Thyroid gland (tissue), 4 donors: ENCODE data around the gene SPEG. TPM values are rescaled to one million over a fixed set of nuclear protein-coding genes. Genes with fewer than 3 reads are reported as not detected.
"Not testable (repeated sequence)": the region's sequence is repeated elsewhere in the genome, so short reads cannot be mapped to it uniquely, and the experiment has no call there.

Experiments
- DNase-seq, 2 donors: peaks; one replicate each; pipeline ENCODE4 v3.0.0-alpha.2; 2019
- H3K27ac ChIP-seq, 3 donors: fragments of 200-600 bp; sonication (generic); 1 replicate in 2 of 3; 2 replicates in 1 of 3; pipeline ENCODE4 v1.5.1; 2016 to 2019; ENCODE audit warnings: mild to moderate bottlenecking in 1 of 3, moderate library complexity in 1 of 3
- H3K27me3 ChIP-seq: fragments of 200-600 bp; sonication (generic); one replicate; pipeline ENCODE4 v1.5.1; 2019
- H3K36me3 ChIP-seq, 2 donors: fragments of 200-600 bp; sonication (generic); one replicate each; pipeline ENCODE4 v1.5.1; 2016 to 2019
- H3K4me1 ChIP-seq, 2 donors: fragments of 200-600 bp; sonication (generic); one replicate each; pipeline ENCODE4 v1.5.1; 2017 to 2019
- H3K4me3 ChIP-seq, 3 donors: fragments of 200-600 bp; sonication (generic); replicated peaks in 1 of 3; 1 replicate in 2 of 3; 2 replicates in 1 of 3; pipeline ENCODE4 v1.5.1; 2016; ENCODE audit warnings: mild to moderate bottlenecking in 1 of 3
- H3K9me3 ChIP-seq: fragments of 200-600 bp; sonication (generic); one replicate; pipeline ENCODE4 v1.5.1; 2017
- CTCF ChIP-seq, 6 experiments: fragments of 200-600 bp in 3 of 6; fragments of 450-650 bp in 3 of 6; sonication (generic) in 3 of 6; IDR thresholded peaks; one replicate each; pipeline ENCODE4 v1.5.1; 2016 to 2019; ENCODE audit warnings: antibody characterized with exemption in 6 of 6, mild to moderate bottlenecking in 2 of 6, inconsistent platforms in 1 of 6, moderate library complexity in 1 of 6
- POLR2A ChIP-seq, 2 donors: fragments of 450-650 bp; IDR thresholded peaks; one replicate each; pipeline ENCODE4 v1.6.1; 2017; ENCODE audit warnings: antibody characterized with exemption in 2 of 2, mild to moderate bottlenecking in 2 of 2, moderate library complexity in 1 of 2
- WGBS, 2 donors: methylation state at CpG; one replicate each; pipeline ENCODE4 v1.1.5; 2017; 5-methylcytosine and 5-hydroxymethylcytosine counted together
- intact Hi-C: fragments of 100-400 bp; cut with DNase I; formaldehyde crosslinking; loops from one replicate; pipeline ENCODE4 v1.15.1; 2023
- total RNA-seq, 4 donors: library from RNA; depleted of rRNA; stranded (reverse); fragments of >200 nt; gene quantifications; one replicate each; pipeline ENCODE4 v1.2.3, GENCODE V29; 2016

The SPEG gene
- total RNA-seq, 4 donors from 2014 or later = 1.9 to 3.5 (median 3.3) TPM

GRCh38 chr2:219387306-219388120 is 47.1 kb upstream of the SPEG start, which contains the start of gene DNPEP:
TSS of gene DNPEP (minus strand) at chr2:219387912. CDS start at chr2:219387794, 118 bp downstream.
- Histone ChIP-seq H3K27ac (peak within 1 kb of the TSS; percentile 91 to 97 (median 93)), H3K27me3 (no peaks in the 10 kb centered on the region), H3K9me3 (no peaks in the 10 kb centered on the region), H3K36me3 (peaks cover 14 to 20% of the 10 kb centered on the region in 2 donors), H3K4me1 (peaks cover 8 to 13% of the 10 kb centered on the region in 2 donors), H3K4me3 (peak within 1 kb of the TSS; percentile 49 to 97 (median 79))
- 0% methylated on average over 20 to 22 of the region's 76 CpGs for WGBS, 2 donors
- DNase-seq = peak; percentile 89 to 91
- peak in 1 of 6 experiments; percentile 8 for TF ChIP-seq CTCF (IDR thresholded peaks at IDR 0.05)
- TF ChIP-seq POLR2A (IDR thresholded peaks at IDR 0.05) = peak in 1 of 2 donors; percentile 44
- intact Hi-C loops = loop anchor here (5.0 to 10.0 kb wide), 2 partner anchors 110 to 223 kb away; partner anchors contain the start of genes GMPPA and NHEJ1

GRCh38 chr2:219388121-219388906 is 46.3 kb upstream of the SPEG start:
- Histone ChIP-seq H3K27me3 (no peaks in the 10 kb centered on the region), H3K4me3 (peak overlapping the region in 1 of 3 donors; percentile 79), H3K9me3 (no peaks in the 10 kb centered on the region), H3K36me3 (peaks cover 13 to 16% of the 10 kb centered on the region in 2 donors), H3K27ac (peak overlapping the region; percentile 49 to 81 (median 51)), H3K4me1 (peaks cover 8 to 13% of the 10 kb centered on the region in 2 donors)
- TF ChIP-seq CTCF (IDR thresholded peaks at IDR 0.05) = peak; percentile 40 to 93 (median 64)
- peak in 1 of 2 donors; percentile 34 for TF ChIP-seq POLR2A (IDR thresholded peaks at IDR 0.05)
- peak; percentile 99 for DNase-seq
- intact Hi-C loops = loop anchor here (5.0 to 10.0 kb wide), 2 partner anchors 109 to 224 kb away; partner anchors contain the start of genes GMPPA and NHEJ1
- 3 to 4% methylated on average over 10 to 14 of the region's 78 CpGs for WGBS, 2 donors

GRCh38 chr2:219388907-219389156 is 45.8 kb upstream of the SPEG start:
- no peak overlapping the region for H3K4me3 ChIP-seq
- intact Hi-C loops = loop anchor here (5.0 to 10.0 kb wide), 2 partner anchors 108 to 224 kb away; partner anchors contain the start of genes GMPPA and NHEJ1
- no peaks in the 10 kb centered on the region for H3K9me3 ChIP-seq
- no peaks in the 10 kb centered on the region for H3K27me3 ChIP-seq
- H3K27ac ChIP-seq = peak overlapping the region; percentile 49 to 81 (median 51)
- peaks cover 13 to 15% of the 10 kb centered on the region in 2 donors for H3K36me3 ChIP-seq
- no peak for DNase-seq
- 48 to 51% methylated on average over 6 of the region's 6 CpGs for WGBS, 2 donors
- TF ChIP-seq POLR2A (IDR thresholded peaks at IDR 0.05) (no peak), CTCF (IDR thresholded peaks at IDR 0.05) (no peak)
- H3K4me1 ChIP-seq = peaks cover 8 to 13% of the 10 kb centered on the region in 2 donors

- intact Hi-C loops = no loop called here
- Histone ChIP-seq H3K36me3 (no peaks in the 10 kb centered on the region), H3K27me3 (no peaks in the 10 kb centered on the region), H3K27ac (no peak overlapping the region), H3K4me1 (peaks cover 0 to 4% of the 10 kb centered on the region in 2 donors), H3K4me3 (no peak overlapping the region), H3K9me3 (no peaks in the 10 kb centered on the region)
- DNase-seq = no peak
- no peak for TF ChIP-seq POLR2A (IDR thresholded peaks at IDR 0.05)
- no peak for TF ChIP-seq CTCF (IDR thresholded peaks at IDR 0.05)
- WGBS, 2 donors = 90 to 92% methylated on average over 9 of the region's 9 CpGs
Observed at GRCh38 chr2:219392754-219393153, 41.9 kb upstream of the SPEG start.

- H3K27me3 ChIP-seq, DNase-seq: not testable (repeated sequence)
Observed at GRCh38 chr2:219395056-219395455, 39.6 kb upstream of the SPEG start.

More at GRCh38 chr2:219395056-219395455, 39.6 kb upstream of the SPEG start:
- H3K9me3 ChIP-seq, H3K4me1 ChIP-seq, H3K36me3 ChIP-seq, H3K27ac ChIP-seq, intact Hi-C loops, H3K4me3 ChIP-seq: not testable (repeated sequence)
- 96 to 97% methylated on average over 6 to 9 of the region's 9 CpGs for WGBS, 2 donors
